KMS-11 (cell line): Measurements from ENCODE around the gene GSX2.
"Not testable (repeated sequence)": the region's sequence is repeated elsewhere in the genome, so short reads cannot be mapped to it uniquely, and the experiment has no call there.

Experiments used
- H2AFZ ChIP-seq: fragments of 200-600 bp; sonication (generic); 2 replicates; pipeline ENCODE4 v1.6.1; 2016; ENCODE audit warnings: antibody characterized with exemption, mixed run types, low read depth
- H3K27ac ChIP-seq: fragments of 200-600 bp; sonication (generic); 2 replicates; pipeline ENCODE4 v1.6.1; 2016; ENCODE audit warnings: mild to moderate bottlenecking, mixed run types
- H3K27me3 ChIP-seq: fragments of 200-600 bp; sonication (generic); 2 replicates; pipeline ENCODE4 v1.6.1; 2017; ENCODE audit warnings: mild to moderate bottlenecking, low read depth, mixed run types, moderate library complexity; ENCODE audit not compliant: insufficient read depth
- H3K36me3 ChIP-seq: fragments of 200-600 bp; sonication (generic); 2 replicates; pipeline ENCODE4 v1.6.1; 2017; ENCODE audit warnings: mild to moderate bottlenecking, mixed run types; ENCODE audit not compliant: insufficient read depth
- H3K4me1 ChIP-seq: fragments of 200-600 bp; sonication (generic); 2 replicates; pipeline ENCODE4 v1.6.1; 2016; ENCODE audit warnings: mild to moderate bottlenecking, low read depth, mixed run types; ENCODE audit not compliant: poor library complexity, severe bottlenecking
- H3K4me2 ChIP-seq: fragments of 200-600 bp; sonication (generic); 2 replicates; pipeline ENCODE4 v1.7.0; 2016; ENCODE audit warnings: mild to moderate bottlenecking, mixed run types
- H3K4me3 ChIP-seq: fragments of 200-600 bp; sonication (generic); IDR thresholded peaks from 2 replicates; pipeline ENCODE4 v1.6.1; 2017; ENCODE audit warnings: low read depth, low read length, mixed read lengths; ENCODE audit not compliant: insufficient read depth
- H3K79me2 ChIP-seq: fragments of 200-600 bp; sonication (generic); 2 replicates; pipeline ENCODE4 v1.6.1; 2016; ENCODE audit warnings: low read depth, mixed run types; ENCODE audit not compliant: insufficient read depth
- H3K9ac ChIP-seq: fragments of 200-600 bp; sonication (generic); 2 replicates; pipeline ENCODE4 v1.6.1; 2016; ENCODE audit warnings: mild to moderate bottlenecking, mixed run types
- H4K20me1 ChIP-seq: fragments of 200-600 bp; sonication (generic); 2 replicates; pipeline ENCODE4 v1.6.1; 2016; ENCODE audit warnings: mild to moderate bottlenecking, mixed run types; ENCODE audit not compliant: insufficient read depth
- TF ChIP-seq, protein P1 (sequence below): fragments of 200-600 bp; sonication (generic); conservative IDR thresholded peaks from 2 replicates; pipeline ENCODE4 v1.6.1; 2017; ENCODE audit warnings: low read depth, mild to moderate bottlenecking, antibody characterized with exemption, low read length, moderate library complexity, mixed read lengths

Gene GSX2

DNA sequence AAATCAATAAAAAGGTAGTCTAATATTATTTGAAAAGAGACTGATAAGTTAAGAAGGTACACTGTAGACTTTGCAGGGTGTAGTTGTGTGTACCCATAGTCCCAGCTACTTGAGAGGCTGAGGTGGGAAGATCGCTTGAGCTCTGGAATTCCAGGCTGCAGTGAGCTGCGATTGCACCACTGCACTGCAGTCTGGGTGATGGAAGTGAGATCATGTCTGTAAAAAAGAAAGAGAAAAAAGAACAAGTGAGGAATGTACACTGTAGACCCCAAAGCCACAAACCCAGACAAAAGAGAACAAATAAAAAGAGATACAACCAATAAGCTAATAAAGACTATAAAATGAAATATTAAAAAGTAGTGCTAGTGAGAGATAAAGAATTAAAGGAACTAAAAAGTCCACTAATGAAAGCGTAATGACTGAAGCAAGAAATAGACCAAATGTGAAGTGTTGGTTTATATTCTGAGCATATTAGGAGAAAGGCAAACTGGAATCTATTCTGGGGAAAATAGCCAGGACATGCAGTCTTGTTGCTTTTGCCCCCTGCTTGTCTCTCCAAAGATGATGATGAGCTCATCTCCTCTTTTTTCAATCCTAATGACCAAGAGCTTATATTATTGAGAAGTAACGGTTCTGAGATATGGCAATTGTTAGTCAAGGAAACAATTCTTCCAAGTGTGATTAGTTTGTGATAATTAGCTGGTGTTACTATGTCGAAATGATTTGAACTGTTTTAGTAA lies 19.1 kb downstream of the GSX2 start:
- H3K4me1 ChIP-seq: no peaks in the 10 kb centered on the region
- H2AFZ ChIP-seq: no peak overlapping the region
- H3K4me2 ChIP-seq: no peak overlapping the region
- no peak overlapping the region for H3K27ac ChIP-seq
- no peaks in the 10 kb centered on the region for H3K27me3 ChIP-seq
- no peak overlapping the region for H3K4me3 ChIP-seq
- H3K9ac ChIP-seq: no peak overlapping the region
- no peaks in the 10 kb centered on the region for H4K20me1 ChIP-seq
- TF ChIP-seq, protein P1, sequence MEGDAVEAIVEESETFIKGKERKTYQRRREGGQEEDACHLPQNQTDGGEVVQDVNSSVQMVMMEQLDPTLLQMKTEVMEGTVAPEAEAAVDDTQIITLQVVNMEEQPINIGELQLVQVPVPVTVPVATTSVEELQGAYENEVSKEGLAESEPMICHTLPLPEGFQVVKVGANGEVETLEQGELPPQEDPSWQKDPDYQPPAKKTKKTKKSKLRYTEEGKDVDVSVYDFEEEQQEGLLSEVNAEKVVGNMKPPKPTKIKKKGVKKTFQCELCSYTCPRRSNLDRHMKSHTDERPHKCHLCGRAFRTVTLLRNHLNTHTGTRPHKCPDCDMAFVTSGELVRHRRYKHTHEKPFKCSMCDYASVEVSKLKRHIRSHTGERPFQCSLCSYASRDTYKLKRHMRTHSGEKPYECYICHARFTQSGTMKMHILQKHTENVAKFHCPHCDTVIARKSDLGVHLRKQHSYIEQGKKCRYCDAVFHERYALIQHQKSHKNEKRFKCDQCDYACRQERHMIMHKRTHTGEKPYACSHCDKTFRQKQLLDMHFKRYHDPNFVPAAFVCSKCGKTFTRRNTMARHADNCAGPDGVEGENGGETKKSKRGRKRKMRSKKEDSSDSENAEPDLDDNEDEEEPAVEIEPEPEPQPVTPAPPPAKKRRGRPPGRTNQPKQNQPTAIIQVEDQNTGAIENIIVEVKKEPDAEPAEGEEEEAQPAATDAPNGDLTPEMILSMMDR: no peak
- no peaks in the 10 kb centered on the region for H3K36me3 ChIP-seq
- no peaks in the 10 kb centered on the region for H3K79me2 ChIP-seq

DNA sequence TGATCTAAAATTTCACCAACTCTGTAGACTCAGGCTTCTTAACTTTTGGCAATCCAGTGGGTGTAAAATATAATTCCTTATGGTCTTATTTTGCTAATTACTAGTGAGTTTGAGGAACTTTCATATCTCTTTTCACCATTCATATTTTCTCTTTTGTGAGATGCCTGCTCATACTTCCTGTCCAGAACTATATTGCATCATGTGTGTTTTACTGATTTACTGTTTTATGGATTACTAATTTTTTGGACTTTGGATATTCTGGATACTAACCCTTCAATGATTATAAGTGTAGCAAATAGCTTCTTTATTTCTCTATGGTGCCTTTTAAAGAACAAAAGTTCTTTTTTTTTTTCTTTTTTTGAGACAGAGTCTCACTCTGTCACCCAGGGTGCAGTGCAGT lies 20.6 kb downstream of the GSX2 start:
- TF ChIP-seq, protein P1: no peak
- Histone ChIP-seq H3K36me3 (no peaks in the 10 kb centered on the region), H3K4me1 (no peaks in the 10 kb centered on the region), H3K27me3 (no peaks in the 10 kb centered on the region), H3K9ac (no peak overlapping the region), H2AFZ (no peak overlapping the region; the same call in 1 of the 2 replicates), H4K20me1 (no peaks in the 10 kb centered on the region), H3K4me2 (no peak overlapping the region), H3K27ac (no peak overlapping the region), H3K4me3 (no peak overlapping the region), H3K79me2 (no peaks in the 10 kb centered on the region)

- TF ChIP-seq, protein P1: no peak
- no peaks in the 10 kb centered on the region for H3K36me3 ChIP-seq
- H3K4me2 ChIP-seq: no peak overlapping the region
- H4K20me1 ChIP-seq: no peaks in the 10 kb centered on the region
- H2AFZ ChIP-seq: no peak overlapping the region
- H3K27me3 ChIP-seq: no peaks in the 10 kb centered on the region
- no peak overlapping the region for H3K4me3 ChIP-seq
- H3K79me2 ChIP-seq: no peaks in the 10 kb centered on the region
- H3K9ac ChIP-seq: no peak overlapping the region
- no peaks in the 10 kb centered on the region for H3K4me1 ChIP-seq
- no peak overlapping the region for H3K27ac ChIP-seq
These were observed 27.7 kb downstream of the GSX2 start for GRCh38 chr4:54127660-54128059.

- not testable (repeated sequence) for H3K27me3 ChIP-seq, H3K4me3 ChIP-seq, H3K27ac ChIP-seq, H3K4me1 ChIP-seq, H3K79me2 ChIP-seq, H3K4me2 ChIP-seq, H4K20me1 ChIP-seq, H3K9ac ChIP-seq, H3K36me3 ChIP-seq, H2AFZ ChIP-seq
These were observed 28.7 kb downstream of the GSX2 start for GRCh38 chr4:54128694-54129093.

- H4K20me1 ChIP-seq: no peaks in the 10 kb centered on the region
- no peak overlapping the region for H3K4me2 ChIP-seq
- TF ChIP-seq, protein P1: no peak
- no peak overlapping the region for H2AFZ ChIP-seq
- no peak overlapping the region for H3K27ac ChIP-seq
- no peaks in the 10 kb centered on the region for H3K79me2 ChIP-seq
- H3K36me3 ChIP-seq: no peaks in the 10 kb centered on the region
- H3K9ac ChIP-seq: no peak overlapping the region
- peaks cover under 1% of the 10 kb centered on the region for H3K4me1 ChIP-seq
- no peak overlapping the region for H3K4me3 ChIP-seq
- no peaks in the 10 kb centered on the region for H3K27me3 ChIP-seq
These were observed 39.4 kb downstream of the GSX2 start for GRCh38 chr4:54139332-54139731.
